Pancreas (tissue), 10 donors: ENCODE data around the gene GLYATL3. TPM values are rescaled to one million over a fixed set of nuclear protein-coding genes. Genes with fewer than 3 reads are reported as not detected.

Experiments
- ATAC-seq, 4 donors: fragments of 200-7000 bp; cut with Tn5 transposase; one replicate each; pipeline versions ENCODE4 v1.8.0 to v1.9.1; 2020; ENCODE audit warnings: mild to moderate bottlenecking in 4 of 4, moderate library complexity in 4 of 4
- DNase-seq, 6 donors: peaks; one replicate each; pipeline ENCODE4 v3.0.0-alpha.2; 2020
- FAIRE-seq: peaks from 2 replicates; lab custom pipeline; 2012; peaks lifted over from hg19 to GRCh38; lab: Jason Lieb, UNC
- H3K27ac ChIP-seq, 4 donors: fragments of 200-600 bp; sonication (generic); 1 replicate in 3 of 4; 2 replicates in 1 of 4; pipeline versions ENCODE4 v1.5.0 to v1.8.0; 2020
- H3K27me3 ChIP-seq, 4 donors: fragments of 200-600 bp; one replicate each; pipeline ENCODE4 v1.8.0; 2021
- H3K36me3 ChIP-seq, 3 donors: fragments of 200-600 bp; sonication (generic) in 1 of 3; one replicate each; pipeline versions ENCODE4 v1.5.0 to v1.8.0; 2020 to 2021
- H3K4me1 ChIP-seq, 3 donors: fragments of 200-600 bp; one replicate each; pipeline ENCODE4 v1.8.0; 2021
- H3K4me3 ChIP-seq, 4 donors: fragments of 200-600 bp; sonication (generic) in 2 of 4; one replicate each; pipeline versions ENCODE4 v1.5.0 to v1.8.0; 2020 to 2021
- H3K9me3 ChIP-seq, 4 donors: fragments of 200-600 bp; one replicate each; pipeline ENCODE4 v1.8.0; 2021
- CTCF ChIP-seq, 4 donors: fragments of 200-600 bp; sonication (generic) in 3 of 4; IDR thresholded peaks; one replicate each; pipeline versions ENCODE4 v1.5.0 to v1.8.0; 2021; ENCODE audit warnings: antibody characterized with exemption in 4 of 4
- WGBS, 2 donors: extraction: QIAGEN DNeasy Blood & Tissue Kit; methylation state at CpG; one replicate each; pipeline ENCODE4 v1.1.7; 2013; 5-methylcytosine and 5-hydroxymethylcytosine counted together
- intact Hi-C, 3 donors: fragments of 100-400 bp; cut with DNase I; formaldehyde crosslinking; loops; one replicate each; pipeline versions ENCODE4 v1.11.1 to v1.14.2; 2022
- polyA plus RNA-seq, 2 donors: library from polyadenylated mRNA; stranded (reverse); fragments of 200-250 nt; gene quantifications; one replicate each; pipeline ENCODE4 v1.2.3, GENCODE V29; 2013
- total RNA-seq, 6 donors: library from RNA; stranded (reverse); fragmentation: NEBNext Ultra II Directional in 4 of 6; extraction: Animal tissue kit (Norgen Biotek cat#: 25700) in 4 of 6; gene quantifications; one replicate each; pipeline versions ENCODE4 v1.2.1 to v1.2.4, GENCODE V29; 2021 to 2023
- donor health status: healthy with polysubstance abuse.
- donor health status: DM: no; HTN: no; CAD: no; lungs with moderate emphysema.
- donor health status: DM: no; HTN: no; CAD: no.
- donor health status: control.
- donor health status: control.
- donor health status: Bipolar disorder and iron deficiency.
- donor health status: DM: yes; HTN: yes; CAD: no.
- donor health status: DM: no; HTN: no; CAD: no.
- donor health status: DM: no; HTN: no; CAD: no.
- donor health status: DM: yes; HTN: yes; CAD: no.

Gene GLYATL3
- total and polyA plus RNA-seq, 8 donors, result 0.09 TPM; not detected in 7

DNA sequence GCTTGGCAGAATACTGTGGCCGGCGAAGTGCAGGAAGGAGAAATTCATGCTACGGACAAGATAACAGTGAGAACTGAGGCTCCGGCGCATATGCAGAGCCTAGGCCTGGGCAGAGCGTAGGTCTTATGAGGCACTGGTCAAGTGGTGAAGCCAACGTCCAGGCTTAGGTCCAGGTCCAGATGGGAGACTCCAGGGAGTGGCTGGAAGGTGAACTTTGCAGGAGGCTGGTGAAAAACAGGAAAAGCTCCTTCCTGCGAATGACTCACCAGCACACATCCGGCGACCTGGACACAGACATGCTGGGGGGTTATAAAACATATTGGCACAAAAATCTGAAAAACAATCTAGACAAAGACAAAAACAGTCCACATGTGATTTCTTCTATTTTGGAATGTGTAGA, 66.1 kb downstream of the GLYATL3 start:
- H3K27ac ChIP-seq, result no peak overlapping the region
- TF ChIP-seq CTCF (IDR thresholded peaks at IDR 0.05), result no peak
- 69 to 85% methylated on average over 10 of the region's 10 CpGs for WGBS, 2 donors
- no peaks in the 10 kb centered on the region for H3K27me3 ChIP-seq
- H3K36me3 ChIP-seq, result no peaks in the 10 kb centered on the region
- no peaks in the 10 kb centered on the region for H3K9me3 ChIP-seq
- intact Hi-C loops, result no loop called here
- ATAC-seq (peak in 1 of 4 donors; percentile 16), DNase-seq (no peak), FAIRE-seq (no peak)
- peaks cover 0 to 6% (median 5%) of the 10 kb centered on the region in 3 donors for H3K4me1 ChIP-seq
- H3K4me3 ChIP-seq, result no peak overlapping the region

DNA sequence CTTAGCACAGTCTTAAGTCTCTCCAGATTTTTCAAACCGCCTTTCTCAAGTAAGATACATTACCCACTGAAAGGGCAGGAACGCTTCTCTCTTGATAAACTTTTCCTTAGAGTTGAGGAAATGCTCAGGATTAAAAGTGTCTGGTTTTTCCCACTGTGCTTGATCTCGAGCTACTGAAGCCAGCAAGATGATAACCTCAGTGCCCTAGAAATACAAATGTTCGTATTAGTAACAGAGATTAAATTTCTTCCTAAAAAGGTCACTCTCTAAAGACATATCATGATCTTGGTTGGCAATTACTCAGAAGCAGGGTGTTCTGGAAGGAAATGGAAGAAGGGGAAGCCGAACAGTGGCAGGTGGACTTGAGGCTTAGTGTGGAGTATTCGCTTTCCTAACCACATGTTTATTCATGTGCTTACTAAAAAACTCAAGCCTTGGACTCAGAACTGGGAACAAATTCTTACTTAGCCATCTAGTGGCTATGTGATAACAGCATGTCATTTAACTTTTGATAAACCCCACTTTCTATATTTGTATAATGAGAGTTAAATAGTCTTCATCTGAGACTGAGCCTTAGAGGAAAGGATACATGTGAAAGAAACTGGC, 70.9 kb downstream of the GLYATL3 start:
- ATAC-seq (peak; percentile 50 to 70 (median 68)), FAIRE-seq (no peak), DNase-seq (no peak)
- H3K4me1 ChIP-seq, result peaks cover 0 to 6% (median 5%) of the 10 kb centered on the region in 3 donors
- H3K9me3 ChIP-seq, result no peaks in the 10 kb centered on the region
- no peaks in the 10 kb centered on the region for H3K27me3 ChIP-seq
- WGBS, 2 donors, result 23 to 27% methylated on average over 6 of the region's 6 CpGs
- H3K4me3 ChIP-seq, result no peak overlapping the region
- H3K27ac ChIP-seq, result no peak overlapping the region
- intact Hi-C loops, result no loop called here
- H3K36me3 ChIP-seq, result no peaks in the 10 kb centered on the region
- TF ChIP-seq CTCF (IDR thresholded peaks at IDR 0.05), result no peak

DNA sequence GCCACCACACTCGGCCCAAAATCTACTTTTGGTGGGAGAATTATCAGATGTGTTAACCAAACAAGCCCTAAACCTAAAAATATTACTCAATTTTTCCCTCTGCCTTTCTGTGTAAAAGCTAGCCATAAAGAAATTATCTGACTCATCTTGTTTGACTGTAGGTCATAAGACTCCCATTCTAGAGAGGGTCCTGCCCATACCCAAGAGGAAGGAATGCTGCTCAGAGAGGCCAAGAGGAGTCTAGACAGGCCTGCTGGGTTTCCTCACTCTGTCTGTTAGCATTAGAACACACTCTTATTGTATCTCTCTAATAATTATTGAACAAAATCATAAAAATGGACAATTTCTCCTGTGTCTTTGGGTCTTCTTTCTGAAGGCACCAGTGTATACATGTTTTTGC, 76.9 kb downstream of the GLYATL3 start:
- no peak for FAIRE-seq
- no peaks in the 10 kb centered on the region for H3K36me3 ChIP-seq
- 72 to 85% methylated on average over 1 of the region's 1 CpG for WGBS, 2 donors
- ATAC-seq, result no peak
- no peak overlapping the region for H3K4me3 ChIP-seq
- no peak for TF ChIP-seq CTCF (IDR thresholded peaks at IDR 0.05)
- H3K27ac ChIP-seq, result no peak overlapping the region
- no peaks in the 10 kb centered on the region for H3K9me3 ChIP-seq
- H3K27me3 ChIP-seq, result no peaks in the 10 kb centered on the region
- intact Hi-C loops, result no loop called here
- no peak for DNase-seq
- no peaks in the 10 kb centered on the region for H3K4me1 ChIP-seq

Other genes starting within 250 kb of the GLYATL3 start
- gene MMUT, start 36.7 kb upstream of the GLYATL3 start, total RNA-seq, result 10 to 100 TPM in 4 of 6 donors, 1 to 10 TPM in 2; 7.2 to 13.5 (median 11.5) TPM
- 10 to 100 TPM in 1 of 2 donors, 1 to 10 TPM in 1; 5.5 to 11.6 TPM for gene MMUT, start 36.7 kb upstream of the GLYATL3 start, polyA plus RNA-seq
- 1 to 10 TPM in 4 of 6 donors, under 1 TPM in 2; 0.88 to 2.7 (median 1.2) TPM for gene CENPQ, start 36.6 kb upstream of the GLYATL3 start, total RNA-seq
- gene CENPQ, start 36.6 kb upstream of the GLYATL3 start, polyA plus RNA-seq, result 1 to 10 TPM; 1.4 to 3.1 TPM
- 1 to 10 TPM; 2.4 to 9.3 (median 4.6) TPM for gene C6orf141, start 50.7 kb downstream of the GLYATL3 start, total RNA-seq
- 10 to 100 TPM; 14.5 to 21.1 TPM for gene C6orf141, start 50.7 kb downstream of the GLYATL3 start, polyA plus RNA-seq
- under 1 TPM in 1 of 6 donors, not detected in 5; 0.28 TPM for gene RHAG, start 136.9 kb downstream of the GLYATL3 start, total RNA-seq
- not detected for gene RHAG, start 136.9 kb downstream of the GLYATL3 start, polyA plus RNA-seq
- under 1 TPM in 5 of 6 donors, not detected in 1; 0.12 to 0.25 (median 0.19) TPM for gene CRISP2, start 213.6 kb downstream of the GLYATL3 start, total RNA-seq
- gene CRISP2, start 213.6 kb downstream of the GLYATL3 start, polyA plus RNA-seq, result under 1 TPM; 0.65 to 0.96 TPM
- 10 to 100 TPM in 4 of 6 donors, 1 to 10 TPM in 1, under 1 TPM in 1; 0.47 to 35.4 (median 13.3) TPM for gene CRISP3, start 244.5 kb downstream of the GLYATL3 start, total RNA-seq
- gene CRISP3, start 244.5 kb downstream of the GLYATL3 start, polyA plus RNA-seq, result 1 to 10 TPM in 1 of 2 donors, under 1 TPM in 1; 0.49 to 2.4 TPM